Skeletal muscle tissue (tissue), 5 donors: Measurements from ENCODE around the gene BBC3. TPM values are rescaled to one million over a fixed set of nuclear protein-coding genes. Genes with fewer than 3 reads are reported as not detected.

Experiments used
- H3K27ac ChIP-seq: one replicate; pipeline ENCODE4 v1.7.0; 2013; ENCODE audit warnings: mild to moderate bottlenecking, low read depth, low read length, inconsistent platforms
- H3K27me3 ChIP-seq, 3 donors: one replicate each; pipeline ENCODE4 v1.7.0; 2013; ENCODE audit warnings: low read length in 3 of 3; ENCODE audit not compliant: control insufficient read depth in 3 of 3, insufficient read depth in 3 of 3
- H3K36me3 ChIP-seq, 3 donors: one replicate each; pipeline ENCODE4 v1.7.0; 2013; ENCODE audit warnings: low read length in 3 of 3; ENCODE audit not compliant: control insufficient read depth in 3 of 3, insufficient read depth in 3 of 3
- H3K4me1 ChIP-seq, 3 donors: one replicate each; pipeline ENCODE4 v1.7.0; 2013; ENCODE audit warnings: low read length in 3 of 3, mild to moderate bottlenecking in 3 of 3; ENCODE audit not compliant: control insufficient read depth in 3 of 3, insufficient read depth in 3 of 3
- H3K4me3 ChIP-seq, 3 donors: one replicate each; pipeline ENCODE4 v1.7.0; 2013; ENCODE audit warnings: low read length in 3 of 3
- H3K9ac ChIP-seq, 3 donors: one replicate each; pipeline ENCODE4 v1.7.0; 2013; ENCODE audit warnings: low read length in 3 of 3, mild to moderate bottlenecking in 3 of 3, moderate library complexity in 2 of 3, low read depth in 1 of 3
- H3K9me3 ChIP-seq, 3 donors: one replicate each; pipeline ENCODE4 v1.7.0; 2013; ENCODE audit warnings: low read length in 3 of 3; ENCODE audit not compliant: control insufficient read depth in 3 of 3
- small RNA-seq: library from RNA; depleted of rRNA; stranded (forward); fragments of <200 nt; gene quantifications from one replicate; pipeline ENCODE3, GENCODE V24; 2014
- total RNA-seq: library from RNA; depleted of rRNA; stranded (reverse); fragments of >200 nt; gene quantifications from one replicate; pipeline ENCODE4 v1.2.3, GENCODE V29; 2014
- donor health status: Osteomylitis.

The BBC3 gene
- total RNA-seq, 1 donor from 2014 or later, result 2.6 TPM

DNA sequence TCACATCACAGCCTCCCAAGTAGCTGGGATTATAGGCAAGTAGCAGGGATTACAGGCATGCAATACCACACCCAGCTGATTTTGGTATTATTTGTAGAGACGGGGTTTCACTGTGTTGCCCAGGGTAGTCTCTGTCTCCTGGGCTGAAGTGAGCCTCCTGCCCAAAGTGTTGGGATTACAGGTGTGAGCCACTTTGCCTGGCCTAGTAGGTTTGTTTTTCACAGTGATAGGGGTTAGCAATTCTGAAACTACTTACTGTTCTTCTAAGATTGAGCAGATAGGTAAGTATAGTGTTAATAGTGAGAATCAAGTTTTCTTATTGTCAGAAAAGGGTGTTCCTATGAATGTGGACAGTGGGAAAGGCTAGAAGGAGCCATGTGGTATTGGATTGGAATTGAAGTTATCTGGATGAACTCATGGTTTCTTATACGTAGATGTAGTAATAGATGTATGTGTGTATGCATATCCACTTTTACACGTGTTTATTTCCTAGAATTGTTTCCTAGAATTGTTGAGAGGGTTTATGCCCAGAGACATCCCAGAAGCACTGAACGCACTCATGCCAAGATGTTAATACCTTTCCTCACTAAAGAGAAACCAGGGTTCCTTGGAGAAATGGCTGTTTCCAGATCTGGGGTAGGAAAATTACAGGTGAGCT, 51.2 kb downstream of the BBC3 start:
- no peaks in the 10 kb centered on the region for H3K27me3 ChIP-seq
- no peak overlapping the region for H3K27ac ChIP-seq
- no peak overlapping the region for H3K9ac ChIP-seq
- H3K4me1 ChIP-seq, result peaks cover 6 to 8% (median 6%) of the 10 kb centered on the region in 3 donors
- peaks cover 0 to 4% (median 0%) of the 10 kb centered on the region in 3 donors for H3K36me3 ChIP-seq
- H3K4me3 ChIP-seq, result no peak overlapping the region
- no peaks in the 10 kb centered on the region for H3K9me3 ChIP-seq

DNA sequence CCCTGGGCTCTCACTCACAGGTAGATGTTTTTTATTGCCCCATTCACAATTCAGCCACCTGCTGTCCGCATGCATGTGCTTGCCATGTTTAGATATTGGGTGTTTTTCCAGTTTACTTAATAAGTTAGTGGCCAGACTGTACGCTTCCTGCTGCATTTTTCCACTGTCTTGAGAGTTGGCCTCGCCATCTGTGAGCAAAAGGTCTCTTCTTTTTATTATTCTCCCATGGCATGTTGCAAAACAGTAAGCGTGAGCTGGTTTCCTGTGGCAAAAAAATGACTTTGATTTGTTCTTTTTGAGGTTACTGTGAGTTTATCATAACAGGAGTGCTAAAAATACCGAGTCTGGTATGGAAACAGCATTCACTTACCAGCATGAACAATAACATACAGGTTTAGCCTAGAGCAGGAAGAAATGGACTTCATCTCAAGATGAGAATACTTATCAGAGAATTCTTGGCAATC, 54.3 kb downstream of the BBC3 start:
- Histone ChIP-seq H3K27ac (peak overlapping the region; percentile 51), H3K9ac (no peak overlapping the region), H3K36me3 (peaks cover 0 to 12% (median 4%) of the 10 kb centered on the region in 3 donors)

DNA sequence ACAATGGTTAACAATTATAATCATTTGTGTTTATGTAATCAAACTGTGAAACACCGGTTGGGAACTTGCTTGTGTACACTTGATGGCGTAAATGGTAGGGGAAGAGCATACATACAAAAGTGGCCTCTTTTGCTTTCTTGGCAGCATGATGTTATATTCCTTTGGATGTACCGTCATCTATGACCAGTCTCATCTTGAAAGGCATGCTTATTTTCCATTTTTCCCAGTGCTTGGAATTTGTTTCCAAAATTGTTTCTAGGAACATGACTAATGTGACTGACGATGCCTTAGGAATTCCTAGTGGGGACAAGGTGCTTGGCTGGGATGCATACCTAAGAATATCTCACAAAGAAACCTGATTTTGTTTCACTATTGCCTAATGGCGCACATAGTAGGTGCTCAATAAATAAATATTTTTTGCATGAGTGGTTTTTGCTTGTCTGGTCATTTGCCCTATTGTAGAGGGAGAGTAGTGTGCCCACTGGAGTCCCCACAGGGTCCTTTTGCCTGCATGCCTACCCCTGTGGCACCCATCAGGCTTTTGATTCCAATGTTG, 54.9 kb downstream of the BBC3 start:
- no peak overlapping the region for H3K4me3 ChIP-seq
- H3K4me1 ChIP-seq, result peaks cover 6% of the 10 kb centered on the region in 3 donors
- no peaks in the 10 kb centered on the region for H3K27me3 ChIP-seq
- H3K27ac ChIP-seq, result peak overlapping the region; percentile 51
- peaks cover 0 to 12% (median 4%) of the 10 kb centered on the region in 3 donors for H3K36me3 ChIP-seq
- no peak overlapping the region for H3K9ac ChIP-seq
- H3K9me3 ChIP-seq, result no peaks in the 10 kb centered on the region

More for the DNA sequence above, 54.3 kb downstream of the BBC3 start:
- no peaks in the 10 kb centered on the region for H3K9me3 ChIP-seq
- H3K4me3 ChIP-seq, result no peak overlapping the region
- H3K27me3 ChIP-seq, result no peaks in the 10 kb centered on the region
- peaks cover 6% of the 10 kb centered on the region in 3 donors for H3K4me1 ChIP-seq

DNA sequence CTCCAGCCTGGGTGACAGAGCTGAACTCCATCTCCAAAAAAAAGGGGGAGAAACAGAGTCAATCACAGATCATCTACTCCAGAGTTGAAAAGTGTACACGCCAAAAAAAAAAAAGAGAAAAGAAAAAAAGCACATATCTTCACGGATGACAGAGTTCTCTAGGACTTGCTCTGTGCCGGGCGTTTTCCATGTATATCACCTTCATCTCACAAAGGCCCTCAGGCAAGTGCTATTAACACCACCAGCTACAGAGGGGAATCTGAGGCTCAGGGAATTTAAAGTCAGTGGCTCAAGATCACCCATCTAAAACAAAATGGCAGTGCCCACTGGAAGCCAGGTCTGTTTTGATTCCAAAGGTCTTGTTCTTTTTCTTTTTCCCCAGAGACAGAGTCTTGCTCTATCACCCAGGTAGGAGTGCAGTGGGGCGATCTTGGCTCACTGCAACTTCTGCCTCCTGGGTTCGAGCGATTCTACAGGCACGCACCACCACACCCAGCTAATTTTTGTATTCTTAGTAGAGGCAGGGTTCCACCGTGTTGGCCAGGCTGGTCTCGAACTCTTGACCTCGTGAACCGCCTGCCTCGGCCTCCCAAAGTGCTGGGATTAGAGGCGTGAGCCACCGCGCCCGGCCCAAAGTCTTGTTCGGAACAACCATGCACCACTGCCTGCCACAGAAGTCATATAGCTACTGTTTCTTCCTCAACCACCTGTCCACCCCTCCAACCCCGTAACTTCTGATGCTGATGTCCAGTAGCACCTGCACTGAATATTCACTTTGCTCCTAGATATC, 58.1 kb downstream of the BBC3 start:
- Histone ChIP-seq H3K27ac (no peak overlapping the region), H3K27me3 (no peaks in the 10 kb centered on the region), H3K36me3 (peaks cover 6 to 15% (median 10%) of the 10 kb centered on the region in 3 donors), H3K9me3 (no peaks in the 10 kb centered on the region), H3K9ac (no peak overlapping the region), H3K4me1 (peaks cover 3 to 6% (median 6%) of the 10 kb centered on the region in 3 donors), H3K4me3 (no peak overlapping the region)

Small RNA genes lying within 50 kb of the gene (small RNA-seq; reads per million reads assigned to genes)
- gene MIR3190, result not detected

Other genes starting within 250 kb of the BBC3 start
- gene NPAS1, start 211.4 kb downstream of the BBC3 start, total RNA-seq, result 1.0 TPM
- gene TMEM160, start 182.6 kb downstream of the BBC3 start, total RNA-seq, result 9.4 TPM
- 14.6 TPM for gene ZC3H4, start 117.4 kb downstream of the BBC3 start, total RNA-seq
- gene SAE1, start 100.4 kb downstream of the BBC3 start, total RNA-seq, result 71.0 TPM
- 4.2 TPM for gene CCDC9, start 25.3 kb upstream of the BBC3 start, total RNA-seq
- 1.6 TPM for gene INAFM1, start 43.7 kb upstream of the BBC3 start, total RNA-seq
- gene C5AR1, start 78.7 kb upstream of the BBC3 start, total RNA-seq, result 1.0 TPM
- 0.52 TPM for gene C5AR2, start 101.0 kb upstream of the BBC3 start, total RNA-seq
- gene DHX34, start 118.1 kb upstream of the BBC3 start, total RNA-seq, result 7.8 TPM
- 9.4 TPM for gene MEIS3, start 188.3 kb upstream of the BBC3 start, total RNA-seq
- gene SLC8A2, start 240.7 kb upstream of the BBC3 start, total RNA-seq, result under 0.01 TPM